ENCODE measurements around the gene DCAKD.

GRCh38 chr17:45087978-45088377 is 36.5 kb upstream of the DCAKD start:
- no peak for TF ChIP-seq ARNTL (CRISPR knock-in tag; IDR thresholded peaks at IDR 0.05; ENCODE audit: borderline replicate concordance, low read depth)
- TF ChIP-seq SNAI2 (CRISPR knock-in tag; IDR thresholded peaks at IDR 0.05) = no peak
- TF ChIP-seq TSHZ2 (CRISPR knock-in tag; IDR thresholded peaks at IDR 0.05) = no peak
- TF ChIP-seq ZC3H10 (CRISPR knock-in tag; IDR thresholded peaks at IDR 0.05) = no peak
- TF ChIP-seq ZFP3 (CRISPR knock-in tag; IDR thresholded peaks at IDR 0.05) = no peak
- TF ChIP-seq PATZ1 (CRISPR knock-in tag; IDR thresholded peaks at IDR 0.05; ENCODE audit: borderline replicate concordance) = no peak
- no peak for TF ChIP-seq ZFP30 (CRISPR knock-in tag; IDR thresholded peaks at IDR 0.05)
- TF ChIP-seq CSRNP3 (CRISPR knock-in tag; IDR thresholded peaks at IDR 0.05) = no peak
- no peak for TF ChIP-seq ZNF8 (CRISPR knock-in tag; IDR thresholded peaks at IDR 0.05)
- no peak for TF ChIP-seq OSR1 (CRISPR knock-in tag; IDR thresholded peaks at IDR 0.05)
- TF ChIP-seq CREB5 (CRISPR knock-in tag; IDR thresholded peaks at IDR 0.05; ENCODE audit: low read depth) = no peak
- no peak for TF ChIP-seq BACH2 (CRISPR knock-in tag; IDR thresholded peaks at IDR 0.05; ENCODE audit: borderline replicate concordance)

Measured in SK-N-SH treated with all-trans-retinoic acid at 6 μM for 48 hours (cell line).